CD4-positive, alpha-beta T cell treated with Interleukin-15 for 1 hour (primary cell): ENCODE measurements around the gene TRANK1.
"Not testable (repeated sequence)": the region's sequence is repeated elsewhere in the genome, so short reads cannot be mapped to it uniquely, and the experiment has no call there.

Experiments
- DNase-seq: peaks from one replicate; pipeline ENCODE4 v3.0.0-alpha.2; 2020

The TRANK1 gene

DNA sequence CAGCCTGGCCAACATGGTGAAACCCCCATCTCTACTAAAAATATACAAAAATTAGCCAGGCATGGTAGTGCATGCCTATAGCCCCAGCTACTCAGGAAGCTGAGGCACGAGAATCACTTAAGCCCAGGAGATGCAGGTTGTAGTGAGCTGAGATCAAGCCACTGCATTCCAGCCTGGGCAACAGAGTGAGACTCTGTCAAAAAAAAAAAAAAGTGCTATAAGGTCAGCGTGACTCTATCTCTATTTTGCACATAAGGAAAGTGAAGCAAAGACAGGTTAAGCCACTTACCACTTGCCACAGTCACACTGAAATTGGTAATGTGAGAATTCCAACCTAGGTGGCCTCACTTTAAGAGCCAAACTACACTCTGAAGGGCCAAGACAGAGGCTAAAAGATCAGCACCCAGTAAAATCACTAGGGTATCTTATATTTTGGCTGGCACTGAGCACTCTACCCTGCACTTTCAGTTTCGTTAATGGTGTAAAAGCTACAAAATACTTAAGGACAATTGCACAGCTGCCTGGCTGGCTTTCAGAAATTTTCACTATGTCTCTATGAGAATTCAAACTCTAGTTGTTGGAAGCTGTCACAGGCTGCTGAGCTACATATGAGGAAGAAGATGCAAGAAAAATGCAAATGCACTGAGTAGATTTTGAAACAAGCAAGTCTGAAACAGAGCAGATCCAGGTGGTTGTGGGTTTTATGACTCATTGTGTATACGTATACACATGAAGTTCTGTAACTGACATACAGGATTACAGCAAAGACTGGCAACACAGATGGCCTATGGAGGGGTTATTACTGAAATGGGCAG is 32.7 kb downstream of the TRANK1 start:
- peak; percentile 48 for DNase-seq

- no peak for DNase-seq
Observed at GRCh38 chr3:36909666-36910065, 35.2 kb downstream of the TRANK1 start.

DNA sequence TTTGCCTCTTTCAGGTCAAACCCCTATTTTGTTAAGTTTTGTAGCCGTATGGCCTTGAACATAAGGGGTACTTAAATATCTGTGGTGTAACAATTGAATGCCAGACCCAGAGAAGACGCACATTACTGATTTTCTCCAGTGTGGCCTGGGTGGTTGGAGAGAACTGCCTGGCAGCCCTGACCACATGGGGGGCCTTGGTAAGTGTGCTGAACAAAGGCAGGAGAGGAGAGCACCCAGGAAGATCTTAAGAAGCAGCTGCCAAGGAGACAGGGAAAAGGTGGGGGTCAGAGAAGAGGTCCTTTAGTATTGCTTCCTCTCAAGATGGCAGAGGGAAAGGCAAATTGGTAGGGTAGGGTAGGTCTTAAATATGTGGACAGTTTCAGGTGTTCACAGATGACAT is 35.7 kb downstream of the TRANK1 start:
- no peak for DNase-seq

- DNase-seq: no peak
Observed at GRCh38 chr3:36908647-36909180, 36.1 kb downstream of the TRANK1 start.

GRCh38 chr3:36907911-36908646 is 36.8 kb downstream of the TRANK1 start:
- peak; percentile 69 for DNase-seq

- DNase-seq: no peak
Observed at GRCh38 chr3:36906504-36907149, 38.2 kb downstream of the TRANK1 start.

GRCh38 chr3:36905545-36905944 is 39.3 kb downstream of the TRANK1 start:
- DNase-seq: no peak

- DNase-seq: no peak
Observed at GRCh38 chr3:36904641-36905040, 40.2 kb downstream of the TRANK1 start.

- not testable (repeated sequence) for DNase-seq
Observed at GRCh38 chr3:36904065-36904464, 40.8 kb downstream of the TRANK1 start.

- no peak for DNase-seq
Observed at GRCh38 chr3:36903119-36903882, 41.6 kb downstream of the TRANK1 start.

DNA sequence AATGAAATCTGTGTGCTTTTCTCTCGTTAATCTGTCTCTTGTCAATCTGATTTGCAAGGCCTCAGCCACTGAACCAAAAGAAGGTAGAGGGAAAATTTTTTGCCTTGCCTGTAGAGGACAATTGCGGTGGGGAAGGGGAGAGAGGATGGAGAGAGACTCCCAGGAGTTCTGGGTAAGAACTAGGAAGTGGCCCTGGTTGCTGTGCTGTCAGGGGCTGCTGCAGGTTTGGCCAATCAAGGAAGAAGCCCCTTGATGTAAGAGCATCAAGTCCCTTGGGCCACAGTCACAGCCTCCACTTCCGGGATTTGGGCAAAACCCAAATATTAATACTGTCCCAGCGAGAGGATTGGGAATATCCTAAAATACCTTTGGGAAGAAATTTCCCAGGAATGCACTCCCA is 43.3 kb downstream of the TRANK1 start:
- DNase-seq: no peak

- DNase-seq: no peak
Observed at GRCh38 chr3:36900474-36901443, 44.1 kb downstream of the TRANK1 start.

GRCh38 chr3:36895496-36896409 is 49.1 kb downstream of the TRANK1 start:
- DNase-seq: no peak

GRCh38 chr3:36894914-36895313 is 49.9 kb downstream of the TRANK1 start:
- no peak for DNase-seq

DNA sequence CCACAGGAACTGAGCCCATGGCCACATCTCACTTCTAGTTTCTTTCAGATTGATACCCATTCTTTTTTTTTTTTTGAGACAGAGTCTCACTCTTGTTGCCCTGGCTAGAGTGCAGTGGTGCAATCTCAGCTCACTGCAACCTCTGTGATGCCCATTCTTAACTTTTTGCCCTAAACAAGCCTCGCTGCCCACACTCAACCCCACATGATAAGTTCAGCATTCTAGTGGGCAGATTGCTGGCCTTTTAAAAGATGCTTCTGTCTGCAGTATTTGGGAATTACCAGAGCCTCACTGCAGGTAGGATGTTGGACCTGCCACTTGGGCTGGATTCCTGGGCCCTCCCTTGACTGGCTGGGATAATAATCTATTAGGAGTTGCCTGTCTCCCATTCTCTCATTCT is 51.0 kb downstream of the TRANK1 start:
- no peak for DNase-seq

- DNase-seq: peak; percentile 79
Observed at GRCh38 chr3:36893137-36893557, 51.7 kb downstream of the TRANK1 start.

DNA sequence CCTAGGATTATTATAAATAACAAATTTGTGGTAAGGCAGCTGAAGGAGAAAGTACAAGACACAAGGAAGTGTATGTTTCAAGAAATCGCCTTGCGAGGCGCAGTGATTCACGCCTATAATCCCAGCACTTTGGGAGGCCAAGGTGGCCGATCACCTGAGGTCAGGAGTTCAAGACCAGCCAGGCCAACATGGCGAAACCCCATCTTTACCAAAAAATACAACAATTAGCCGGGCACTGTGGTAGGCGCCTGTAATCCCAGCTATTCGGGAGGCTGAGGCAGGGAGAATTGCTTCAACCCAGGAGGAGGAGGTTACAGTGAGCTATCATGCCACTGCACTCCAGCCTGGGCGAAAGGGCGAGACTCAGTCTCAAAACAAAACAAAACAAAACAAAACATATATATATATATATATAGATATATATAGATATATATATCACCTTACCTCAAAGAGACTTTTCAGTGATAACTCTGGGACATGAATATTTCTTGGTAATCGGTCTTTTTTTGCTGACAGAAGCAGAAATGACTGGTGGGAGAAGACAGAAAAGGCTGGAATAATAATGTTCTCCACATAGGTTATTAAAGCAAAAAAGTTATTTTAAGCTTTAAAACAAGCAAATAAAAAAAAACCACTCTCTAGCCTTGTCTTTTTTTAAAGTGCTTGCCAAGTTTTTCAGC is 52.3 kb downstream of the TRANK1 start:
- no peak for DNase-seq

- DNase-seq: peak; percentile 31
Observed at GRCh38 chr3:36891701-36892160, 53.1 kb downstream of the TRANK1 start.

GRCh38 chr3:36891097-36891496 is 53.8 kb downstream of the TRANK1 start:
- DNase-seq: peak; percentile 34

DNA sequence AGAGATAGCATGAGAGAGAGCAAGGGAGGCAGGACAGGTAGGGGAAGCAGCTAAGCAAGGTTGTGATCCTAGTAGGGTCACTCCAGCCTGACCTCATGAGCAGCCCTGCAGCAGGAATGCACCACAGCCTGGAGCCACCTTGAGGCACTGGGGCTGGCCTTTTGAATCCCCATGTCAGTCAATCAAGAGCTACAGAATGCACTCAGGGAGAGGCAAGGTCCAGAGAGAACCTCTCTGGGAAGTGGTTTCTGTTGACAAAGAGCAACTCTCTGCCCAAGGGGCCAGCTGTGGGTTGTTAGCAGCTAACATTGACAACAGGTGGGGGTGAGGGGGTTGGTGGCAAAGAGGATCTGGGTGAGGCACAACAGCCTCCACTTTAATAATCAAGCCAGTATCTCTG is 54.6 kb downstream of the TRANK1 start:
- DNase-seq: no peak
